Occipital lobe (tissue), 3 donors: ENCODE measurements around the gene PSMD2. TPM values are rescaled to one million over a fixed set of nuclear protein-coding genes. Genes with fewer than 3 reads are reported as not detected.

Experiments used
- DNase-seq: peaks from one replicate; lab custom pipeline; 2025; lab: John Stamatoyannopoulos, UW
- small RNA-seq: library from RNA; depleted of rRNA; stranded (forward); fragments of <200 nt; gene quantifications from one replicate; pipeline ENCODE3, GENCODE V24; 2014
- total RNA-seq: library from RNA; depleted of rRNA; stranded (reverse); fragments of >200 nt; gene quantifications from one replicate; pipeline ENCODE4 v1.2.3, GENCODE V29; 2014

The PSMD2 gene
- total RNA-seq, 1 donor from 2014 or later: 244 TPM

DNA sequence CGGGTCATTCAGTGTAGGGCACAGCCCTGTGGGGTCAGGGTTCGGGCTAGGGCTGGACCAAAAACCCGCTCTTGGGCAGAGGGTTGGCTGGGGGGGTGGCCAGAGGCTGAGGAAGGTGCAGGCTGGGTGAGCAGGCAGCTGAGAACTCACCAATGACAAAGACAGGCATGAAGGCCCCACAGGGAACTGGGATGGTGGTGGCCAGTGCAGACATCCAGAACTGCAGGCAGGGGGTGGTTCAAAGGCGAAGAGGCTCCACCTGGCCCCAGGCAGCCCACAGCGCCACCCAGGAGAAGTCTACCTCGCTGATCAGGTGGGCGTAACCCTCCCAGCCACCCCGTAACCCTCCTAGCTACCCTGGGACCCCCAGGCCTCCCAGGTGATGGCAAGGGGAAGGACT lies 55.7 kb downstream of the PSMD2 start:
- no peak for DNase-seq

DNA sequence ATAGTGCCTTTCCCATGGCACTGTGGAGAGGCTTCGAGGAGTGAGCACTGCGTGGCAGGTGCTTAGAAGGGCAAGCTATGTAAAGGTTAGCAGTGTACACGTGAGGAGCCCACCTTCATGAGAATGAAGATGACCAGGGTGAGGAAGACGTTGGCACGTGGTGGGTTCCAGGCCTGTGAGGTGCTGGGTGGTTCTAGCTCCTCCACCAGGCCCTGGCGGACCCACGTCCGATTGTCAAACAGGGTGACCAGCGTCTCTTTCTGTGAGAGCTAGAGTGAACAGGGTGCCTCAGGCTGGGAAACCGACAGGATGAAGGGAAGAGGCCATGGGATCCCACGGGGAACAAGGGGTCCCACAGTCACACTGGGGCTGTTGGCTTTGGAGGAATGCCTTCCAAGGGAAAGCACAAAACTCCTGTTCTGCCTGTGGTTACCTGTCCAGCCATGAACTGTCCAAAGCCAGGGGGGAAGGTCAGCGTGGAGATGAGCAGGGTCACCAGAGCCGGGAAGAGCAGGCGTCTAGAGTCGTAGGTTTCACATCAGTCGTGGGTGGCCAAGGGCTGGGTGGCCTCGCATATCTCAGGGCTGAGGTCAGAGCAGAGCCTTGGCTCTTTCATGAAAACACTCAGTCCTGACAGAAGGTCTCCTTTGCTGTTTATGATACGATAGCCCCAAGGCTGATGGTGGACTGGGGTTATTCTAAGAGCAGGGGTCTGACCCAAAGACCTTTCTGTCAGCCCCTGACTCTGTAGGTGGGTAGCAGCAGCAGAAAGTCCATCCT lies 56.4 kb downstream of the PSMD2 start:
- no peak for DNase-seq

DNA sequence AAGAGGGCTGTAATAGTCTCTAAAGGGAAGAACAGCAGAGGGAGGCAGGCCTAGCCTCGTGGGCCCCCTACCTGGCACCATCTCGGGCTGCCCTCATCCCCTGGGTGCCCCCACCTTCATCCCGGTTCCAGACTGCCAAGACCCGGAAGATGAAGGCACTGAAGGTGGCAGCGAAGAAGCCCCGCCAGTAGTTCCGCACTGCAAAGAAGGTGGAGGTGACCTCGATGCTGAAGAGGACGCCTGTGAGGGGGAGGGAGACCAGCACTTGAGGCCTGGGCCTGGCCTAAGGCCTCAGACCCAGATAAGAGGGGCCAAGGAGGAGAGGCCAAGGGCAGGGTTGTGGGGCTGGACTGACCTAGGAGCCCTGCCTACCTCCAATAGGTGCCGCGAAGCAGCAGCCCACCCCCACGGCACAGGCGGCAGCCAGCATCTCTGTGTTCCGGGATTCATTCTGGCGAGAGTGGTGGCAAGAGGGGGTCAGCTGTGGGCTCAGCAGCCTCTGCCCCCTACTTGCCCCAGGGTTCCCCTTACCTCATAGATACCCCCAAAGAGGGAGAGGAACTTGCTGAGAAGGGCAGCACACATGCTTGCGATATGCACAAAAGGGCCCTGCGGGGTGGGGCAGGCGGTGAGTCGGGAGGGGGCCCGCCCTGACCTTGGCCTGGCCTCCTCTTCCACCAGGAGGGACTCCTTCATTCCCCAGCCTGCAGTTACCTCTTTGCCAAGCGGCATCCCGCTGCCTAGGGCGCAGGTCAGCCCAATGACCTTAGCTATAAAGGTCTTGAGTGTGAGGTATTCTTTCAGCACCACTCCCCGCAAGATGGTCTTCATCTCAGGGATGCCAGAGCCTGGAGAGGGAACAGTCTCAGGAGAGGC lies 58.4 kb downstream of the PSMD2 start:
- DNase-seq: no peak

DNA sequence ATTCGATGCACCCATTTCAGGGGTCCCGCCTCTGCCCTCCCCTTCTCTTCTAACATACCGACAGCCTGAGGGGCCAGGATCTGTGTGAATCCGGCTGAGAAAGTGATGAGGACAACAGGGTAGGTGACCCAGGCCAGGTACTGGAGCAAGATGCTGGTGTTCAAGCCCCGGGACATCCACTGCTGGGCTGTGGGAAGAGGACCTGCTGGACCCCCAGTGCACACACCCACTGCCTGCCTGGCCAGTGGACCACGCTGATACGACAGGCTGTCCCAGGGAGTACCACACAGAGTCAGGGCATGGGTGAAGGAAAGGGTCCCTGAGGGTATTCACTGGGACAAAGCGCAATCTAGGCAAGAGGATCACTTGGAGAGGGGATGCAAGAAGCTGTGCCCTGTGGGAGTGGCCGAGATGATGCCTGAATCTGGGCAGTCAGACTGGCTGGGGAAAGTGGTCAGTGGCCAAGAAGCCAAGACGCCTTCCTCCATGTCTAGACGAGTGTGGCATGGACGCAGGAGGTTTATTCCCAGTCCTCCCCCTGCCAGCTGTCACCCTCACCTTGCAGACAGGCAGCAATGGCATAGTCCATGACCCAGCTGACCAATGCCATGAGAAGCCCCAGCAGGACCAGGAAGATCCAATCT lies 59.2 kb downstream of the PSMD2 start:
- DNase-seq: no peak

Small RNA genes within 50 kb of the gene (small RNA-seq; reads per million reads assigned to genes)
- gene SNORD66: 316 reads per million, percentile 97 among the genes with 10 or more reads in this experiment

Other genes with a start within 250 kb of the PSMD2 start
- gene HTR3C, start 246.2 kb upstream of the PSMD2 start, total RNA-seq: not detected
- not detected for gene HTR3E, start 202.2 kb upstream of the PSMD2 start, total RNA-seq
- gene EIF2B5, start 163.9 kb upstream of the PSMD2 start, total RNA-seq: 45.5 TPM
- gene DVL3, start 143.9 kb upstream of the PSMD2 start, total RNA-seq: 30.9 TPM
- 263 TPM for gene AP2M1, start 124.4 kb upstream of the PSMD2 start, total RNA-seq
- gene ABCF3, start 113.0 kb upstream of the PSMD2 start, total RNA-seq: 41.2 TPM
- gene VWA5B2, start 69.7 kb upstream of the PSMD2 start, total RNA-seq: 0.31 TPM
- gene ALG3, start 50.3 kb upstream of the PSMD2 start, total RNA-seq: 10.6 TPM
- 0.94 TPM for gene EEF1AKMT4, start 49.6 kb upstream of the PSMD2 start, total RNA-seq
- gene CAMK2N2, start 37.7 kb upstream of the PSMD2 start, total RNA-seq: 3.4 TPM
- 2.2 TPM for gene ECE2, start 23.2 kb upstream of the PSMD2 start, total RNA-seq
- gene EIF4G1, start 15.4 kb downstream of the PSMD2 start, total RNA-seq: 77.8 TPM
- gene FAM131A, start 38.4 kb downstream of the PSMD2 start, total RNA-seq: 61.6 TPM
- gene CLCN2, start 62.4 kb downstream of the PSMD2 start, total RNA-seq: 8.4 TPM
- gene POLR2H, start 62.5 kb downstream of the PSMD2 start, total RNA-seq: 27.6 TPM
- not detected for gene THPO, start 79.0 kb downstream of the PSMD2 start, total RNA-seq
- gene CHRD, start 80.8 kb downstream of the PSMD2 start, total RNA-seq: 11.4 TPM